ENCODE measurements around the gene CTAGE15. TPM values are rescaled to one million over a fixed set of nuclear protein-coding genes. Genes with fewer than 3 reads are reported as not detected.

CTAGE15 gene
- total RNA-seq, 1 experiment from 2014 or later, result 0.27 TPM

Other genes starting within 250 kb of the CTAGE15 start
- gene FAM131B, start 209.1 kb upstream of the CTAGE15 start, total RNA-seq (2014; rRNA removed; shearing (Covaris generic)), result 0.79 and 1.5 TPM in 2 replicates
- 75.9 and 108 TPM in 2 replicates for gene ZYX, start 190.5 kb upstream of the CTAGE15 start, total RNA-seq (2014; rRNA removed; shearing (Covaris generic))
- 0.20 and 0.30 TPM in 2 replicates for gene EPHA1, start 162.9 kb upstream of the CTAGE15 start, total RNA-seq (2014; rRNA removed; shearing (Covaris generic))
- gene TAS2R60, start 128.3 kb upstream of the CTAGE15 start, total RNA-seq (2014; rRNA removed; shearing (Covaris generic)), result not detected in 2 replicates
- gene TAS2R41, start 93.9 kb upstream of the CTAGE15 start, total RNA-seq (2014; rRNA removed; shearing (Covaris generic)), result not detected in 2 replicates
- gene TCAF2, start 49.2 kb downstream of the CTAGE15 start, total RNA-seq (2014; rRNA removed; shearing (Covaris generic)), result 2.3 and 3.9 TPM in 2 replicates
- gene CTAGE6, start 185.9 kb downstream of the CTAGE15 start, total RNA-seq (2014; rRNA removed; shearing (Covaris generic)), result not detected in 2 replicates

All from M059J (cell line).